ENCODE results near the gene SNRPA1.

GRCh38 chr15:101262551-101262950 is 32.5 kb downstream of the SNRPA1 start:
- no peak for TF ChIP-seq CTCF (IDR thresholded peaks at IDR 0.05)
- TF ChIP-seq POLR2A (IDR thresholded peaks at IDR 0.05): no peak
